ENCODE measurements around the gene PRRG2. TPM values are rescaled to one million over a fixed set of nuclear protein-coding genes. Genes with fewer than 3 reads are reported as not detected.

The PRRG2 gene
- total RNA-seq, 4 donors from 2014 or later = 13.8 to 21.2 (median 16.7) TPM

DNA sequence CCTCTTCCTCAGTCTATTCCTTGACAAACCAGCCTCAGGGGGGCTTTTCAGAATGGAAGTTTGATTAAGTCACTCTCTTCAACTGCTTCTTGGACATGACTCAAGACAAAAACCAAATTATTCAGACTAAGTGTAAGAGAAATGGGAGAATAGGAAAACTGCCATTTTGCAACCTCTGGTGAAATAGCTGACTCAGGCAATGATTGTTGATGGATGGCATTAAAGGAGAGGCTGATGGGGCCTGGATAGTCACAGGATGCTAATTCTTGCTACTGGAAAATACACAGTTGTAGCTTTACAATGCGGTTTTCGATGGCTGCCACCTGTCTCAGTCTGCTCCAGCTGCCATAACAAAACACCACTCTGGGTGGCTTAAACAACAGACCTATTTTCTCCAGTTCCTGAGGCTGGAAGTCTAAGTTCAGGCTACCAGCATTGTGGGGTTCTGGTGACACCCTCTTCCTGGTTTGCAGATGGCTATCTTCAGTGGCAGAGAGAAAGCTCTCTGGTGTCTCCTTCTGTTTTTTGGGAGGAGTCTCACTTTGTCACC lies 6.8 kb upstream of the PRRG2 start:
- no peak overlapping the region for H3K27ac ChIP-seq
- no peaks in the 10 kb centered on the region for H3K9me3 ChIP-seq
- TF ChIP-seq CTCF (IDR thresholded peaks at IDR 0.05) = no peak
- TF ChIP-seq POLR2AphosphoS5 (IDR thresholded peaks at IDR 0.05) = no peak
- no peak for TF ChIP-seq POLR2A (IDR thresholded peaks at IDR 0.05)
- TF ChIP-seq EP300 (IDR thresholded peaks at IDR 0.05) = no peak
- H3K27me3 ChIP-seq = no peaks in the 10 kb centered on the region
- peaks cover 15% of the 10 kb centered on the region for H3K36me3 ChIP-seq
- H3K4me1 ChIP-seq = peaks cover 31% of the 10 kb centered on the region
- WGBS = 93% methylated on average over 2 of the region's 2 CpGs
- no peak overlapping the region for H3K4me3 ChIP-seq
- no peak for DNase-seq (ENCODE audit: low spot score in 2 of 2)

- H3K27ac ChIP-seq = no peak overlapping the region
- 76% methylated on average over 4 of the region's 4 CpGs for WGBS
- H3K9me3 ChIP-seq = no peaks in the 10 kb centered on the region
- peak overlapping the region; percentile 64 for H3K4me3 ChIP-seq
- peaks cover 28% of the 10 kb centered on the region for H3K4me1 ChIP-seq
- DNase-seq (ENCODE audit: low spot score in 2 of 2) = no peak
- H3K36me3 ChIP-seq = peaks cover 14% of the 10 kb centered on the region
- TF ChIP-seq POLR2A (IDR thresholded peaks at IDR 0.05) = no peak
- TF ChIP-seq EP300 (IDR thresholded peaks at IDR 0.05) = no peak
- no peak for TF ChIP-seq POLR2AphosphoS5 (IDR thresholded peaks at IDR 0.05)
- no peak for TF ChIP-seq CTCF (IDR thresholded peaks at IDR 0.05)
- H3K27me3 ChIP-seq = no peaks in the 10 kb centered on the region
Measured at GRCh38 chr19:49579193-49579592, 1.9 kb upstream of the PRRG2 start.

GRCh38 chr19:49579947-49580263 lies 1.2 kb upstream of the PRRG2 start:
- Histone ChIP-seq H3K27ac (peak overlapping the region; percentile 75), H3K36me3 (peaks cover 10% of the 10 kb centered on the region), H3K4me1 (peaks cover 28% of the 10 kb centered on the region), H3K27me3 (no peaks in the 10 kb centered on the region), H3K9me3 (no peaks in the 10 kb centered on the region), H3K4me3 (peak overlapping the region; percentile 64)
- DNase-seq (ENCODE audit: low spot score in 2 of 2) = no peak
- no peak for TF ChIP-seq EP300 (IDR thresholded peaks at IDR 0.05)
- no peak for TF ChIP-seq POLR2AphosphoS5 (IDR thresholded peaks at IDR 0.05)
- no peak for TF ChIP-seq CTCF (IDR thresholded peaks at IDR 0.05)
- no peak for TF ChIP-seq POLR2A (IDR thresholded peaks at IDR 0.05)
- 2% methylated on average over 8 of the region's 8 CpGs for WGBS

- no peaks in the 10 kb centered on the region for H3K9me3 ChIP-seq
- H3K4me3 ChIP-seq = peak within 1 kb of the TSS; percentile 64
- peaks cover 10% of the 10 kb centered on the region for H3K36me3 ChIP-seq
- no peaks in the 10 kb centered on the region for H3K27me3 ChIP-seq
- peak; percentile 97 for DNase-seq (ENCODE audit: low spot score in 2 of 2)
- TF ChIP-seq EP300 (IDR thresholded peaks at IDR 0.05) (no peak), POLR2AphosphoS5 (IDR thresholded peaks at IDR 0.05) (peak in 2 of 3 donors; percentile 80 to 85), POLR2A (IDR thresholded peaks at IDR 0.05) (peak in 1 of 2 donors; percentile 85), CTCF (IDR thresholded peaks at IDR 0.05) (no peak)
- WGBS = 3% methylated on average over 30 of the region's 31 CpGs
- peaks cover 28% of the 10 kb centered on the region for H3K4me1 ChIP-seq
- H3K27ac ChIP-seq = peak within 1 kb of the TSS; percentile 75
Measured at GRCh38 chr19:49580264-49581006, 681 bp upstream of the PRRG2 start, which contains the start of gene NOSIP. TSS of gene NOSIP (minus strand) at chr19:49580556. CDS start at chr19:49560691, 19,865 bp downstream.

DNA sequence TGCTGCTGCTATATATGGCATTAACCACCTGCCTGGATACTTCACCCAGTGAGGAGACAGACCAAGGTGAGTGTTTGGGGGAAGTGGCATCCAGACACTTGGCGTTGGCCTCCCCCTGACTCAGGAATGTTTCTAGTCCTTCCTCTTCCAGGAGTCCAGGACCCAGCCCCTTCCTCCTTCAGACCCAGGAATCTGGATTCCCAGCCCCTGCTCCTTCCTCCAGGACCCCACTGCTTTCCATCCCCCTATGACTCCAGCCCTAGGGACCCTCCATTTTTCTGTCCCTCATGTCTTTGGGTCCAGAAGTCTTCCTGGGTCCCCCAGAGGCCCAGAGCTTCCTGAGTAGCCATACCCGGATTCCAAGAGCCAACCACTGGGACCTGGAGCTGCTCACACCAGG lies 2.1 kb downstream of the PRRG2 start:
- WGBS = 23% methylated on average over 2 of the region's 2 CpGs
- peaks cover 23% of the 10 kb centered on the region for H3K4me1 ChIP-seq
- H3K27ac ChIP-seq = no peak overlapping the region
- no peaks in the 10 kb centered on the region for H3K9me3 ChIP-seq
- DNase-seq (ENCODE audit: low spot score in 2 of 2) = no peak
- no peak for TF ChIP-seq POLR2AphosphoS5 (IDR thresholded peaks at IDR 0.05)
- no peak for TF ChIP-seq EP300 (IDR thresholded peaks at IDR 0.05)
- no peak for TF ChIP-seq CTCF (IDR thresholded peaks at IDR 0.05)
- no peak for TF ChIP-seq POLR2A (IDR thresholded peaks at IDR 0.05)
- no peaks in the 10 kb centered on the region for H3K27me3 ChIP-seq
- H3K4me3 ChIP-seq = no peak overlapping the region
- no peaks in the 10 kb centered on the region for H3K36me3 ChIP-seq
